ENCODE results near the gene ASTN2.
"Not testable (repeated sequence)": the region's sequence is repeated elsewhere in the genome, so short reads cannot be mapped to it uniquely, and the experiment has no call there.

The ASTN2 gene

GRCh38 chr9:116479056-116479544 is 935.8 kb downstream of the ASTN2 start:
- DNase-seq (ENCODE audit: low spot score) = no peak

GRCh38 chr9:116477584-116478141 is 937.2 kb downstream of the ASTN2 start:
- no peak for DNase-seq (ENCODE audit: low spot score)

- DNase-seq (ENCODE audit: low spot score) = peak; percentile 52
Measured at GRCh38 chr9:116476935-116477381, 937.9 kb downstream of the ASTN2 start.

GRCh38 chr9:116476002-116476401 is 938.9 kb downstream of the ASTN2 start:
- no peak for DNase-seq (ENCODE audit: low spot score)

GRCh38 chr9:116475201-116475600 is 939.7 kb downstream of the ASTN2 start:
- DNase-seq (ENCODE audit: low spot score) = no peak

GRCh38 chr9:116471944-116472506 is 942.8 kb downstream of the ASTN2 start:
- no peak for DNase-seq (ENCODE audit: low spot score)

GRCh38 chr9:116471093-116471906 is 943.6 kb downstream of the ASTN2 start:
- no peak for DNase-seq (ENCODE audit: low spot score)

GRCh38 chr9:116468793-116469527 is 945.9 kb downstream of the ASTN2 start:
- DNase-seq (ENCODE audit: low spot score) = no peak

- DNase-seq (ENCODE audit: low spot score) = no peak
Measured at GRCh38 chr9:116468369-116468768, 946.5 kb downstream of the ASTN2 start.

- DNase-seq (ENCODE audit: low spot score) = no peak
Measured at GRCh38 chr9:116467740-116468351, 947.0 kb downstream of the ASTN2 start.

GRCh38 chr9:116466271-116467235 is 948.3 kb downstream of the ASTN2 start:
- no peak for DNase-seq (ENCODE audit: low spot score)

- no peak for DNase-seq (ENCODE audit: low spot score)
Measured at GRCh38 chr9:116465576-116466270, 949.1 kb downstream of the ASTN2 start.

GRCh38 chr9:116464987-116465571 is 949.8 kb downstream of the ASTN2 start:
- no peak for DNase-seq (ENCODE audit: low spot score)

GRCh38 chr9:116464423-116464822 is 950.4 kb downstream of the ASTN2 start:
- no peak for DNase-seq (ENCODE audit: low spot score)

GRCh38 chr9:116461632-116462031 is 953.2 kb downstream of the ASTN2 start:
- no peak for DNase-seq (ENCODE audit: low spot score)

- no peak for DNase-seq (ENCODE audit: low spot score)
Measured at GRCh38 chr9:116460026-116460425, 954.8 kb downstream of the ASTN2 start.

GRCh38 chr9:116459576-116459975 is 955.3 kb downstream of the ASTN2 start:
- no peak for DNase-seq (ENCODE audit: low spot score)

- no peak for DNase-seq (ENCODE audit: low spot score)
Measured at GRCh38 chr9:116456490-116457088, 958.3 kb downstream of the ASTN2 start.

GRCh38 chr9:116454539-116454938 is 960.3 kb downstream of the ASTN2 start:
- not testable (repeated sequence) for DNase-seq (ENCODE audit: low spot score)
